K562 (cell line): ENCODE measurements around the gene ENOSF1. TPM values are rescaled to one million over a fixed set of nuclear protein-coding genes. Genes with fewer than 3 reads are reported as not detected.
A peak's percentile ranks its signal among the peaks of the same experiment; 100 is the strongest.

ENCODE experiments used
- ADNP ChIP-seq: fragments of 200-800 bp; sonication (Bioruptor generic); IDR thresholded peaks from 2 replicates; pipeline ENCODE4 v1.6.1; 2016; ENCODE audit warnings: missing genetic modification characterization, missing compliant biosample characterization
- ATF6 ChIP-seq: sonication (generic); formaldehyde crosslinking; IDR thresholded peaks from 2 replicates; pipeline ENCODE4 v1.4.0; 2020; ENCODE audit warnings: mild to moderate bottlenecking, missing genetic modification reagents
- ID3 ChIP-seq, 2 experiments: fragments of 250-450 bp in 1 of 2; fragments of 450-650 bp in 1 of 2; sonication (Bioruptor Pico) in 1 of 2; IDR thresholded peaks; 2 replicates each; pipeline versions ENCODE4 v1.6.1 to v1.8.0; 2016 to 2021; ENCODE audit warnings: mild to moderate bottlenecking in 2 of 2, moderate library complexity in 2 of 2, missing compliant biosample characterization in 1 of 2, missing genetic modification characterization in 1 of 2
- MYC ChIP-seq, 2 experiments: fragments of 250-450 bp in 1 of 2; sonication (Bioruptor Pico) in 1 of 2; IDR thresholded peaks; 2 replicates each; pipeline versions ENCODE4 v1.5.1 to v1.6.1; 2012 to 2021; ENCODE audit warnings: low read depth in 2 of 2, borderline replicate concordance in 1 of 2, improper control_type of control experiment in 1 of 2, low read length in 1 of 2, mild to moderate bottlenecking in 1 of 2, moderate library complexity in 1 of 2
- RBM25 ChIP-seq: fragments of 200-400 bp; formaldehyde crosslinking; IDR thresholded peaks from 2 replicates; pipeline ENCODE4 v1.6.1; 2018; ENCODE audit warnings: low read length, low read depth, moderate library complexity; ENCODE audit not compliant: severe bottlenecking
- SNAPC5 ChIP-seq: fragments of 250-450 bp; sonication (Bioruptor Pico); IDR thresholded peaks from 2 replicates; pipeline ENCODE4 v1.8.0; 2021; ENCODE audit warnings: moderate library complexity, mild to moderate bottlenecking, inconsistent platforms
- polyA plus RNA-seq, 8 experiments: library from polyadenylated mRNA; depleted of rRNA in 4 of 8; stranded (reverse) in 5 of 8; unstranded in 3 of 8; fragments of >200 nt; fragmentation: Nextera tagmentation in 2 of 8; fragmentation: Illumina TruSeq in 1 of 8; extraction: Ambion mirVana in 2 of 8; extraction: Trizol in 1 of 8; gene quantifications; 2 replicates each; pipeline versions ENCODE4 v1.2.1 to v1.2.3, GENCODE V29; 2011 to 2014; ENCODE audit warnings: inconsistent platforms in 1 of 8, missing spikeins in 1 of 8
- total RNA-seq, 7 experiments: library from RNA; depleted of rRNA in 6 of 7; stranded (reverse); fragments of >200 nt in 6 of 7; fragmentation: Illumina TruSeq in 2 of 7; extraction: Trizol in 2 of 7; gene quantifications; 2 replicates each; pipeline versions ENCODE4 v1.2.1 to v1.2.3, GENCODE V29; 2011 to 2021; ENCODE audit warnings: low replicate concordance in 1 of 7

ENOSF1 gene
- total and polyA plus RNA-seq, 9 of the 15 experiments (the other 6 are each of a cell fraction or from before 2014, with no cell fraction given) = 15.5 to 66.4 (median 46.5) TPM

GRCh38 chr18:712401-713134 is at the start of gene ENOSF1 (continued):
- TF ChIP-seq ATF6 = 0 out of 2 replicates have a peak, but pooled peaks have one; percentile 57
- TF ChIP-seq ID3 (CRISPR knock-in tag; IDR thresholded peaks at IDR 0.05) = no peak
- peak; percentile 44; the same call in 1 of the 2 replicates for TF ChIP-seq ID3 (tag; IDR thresholded peaks at IDR 0.05)
- peak; percentile 83 for TF ChIP-seq MYC (IDR thresholded peaks at IDR 0.05; ENCODE audit: low read depth, low read length)
- TF ChIP-seq MYC (CRISPR knock-in tag; IDR thresholded peaks at IDR 0.05; ENCODE audit: borderline replicate concordance, low read depth) = no peak
- peak; percentile 73; the same call in 1 of the 2 replicates for TF ChIP-seq ADNP (tag)
- no peak for TF ChIP-seq SNAPC5
- peak; percentile 26 for TF ChIP-seq RBM25
